Breast epithelium (tissue), 4 donors: Measurements from ENCODE around the gene FIGLA. TPM values are rescaled to one million over a fixed set of nuclear protein-coding genes. Genes with fewer than 3 reads are reported as not detected.
A peak's percentile ranks its signal among the peaks of the same experiment; 100 is the strongest.

Experiments used
- DNase-seq, 2 donors: peaks; one replicate each; pipeline ENCODE4 v3.0.0-alpha.2; 2019; ENCODE audit warnings: low spot score in 2 of 2
- H3K27ac ChIP-seq, 2 donors: fragments of 200-600 bp; sonication (generic) in 1 of 2; one replicate each; pipeline ENCODE4 v1.5.1; 2016 to 2019; ENCODE audit warnings: mild to moderate bottlenecking in 1 of 2
- H3K27me3 ChIP-seq, 2 donors: fragments of 200-600 bp; sonication (generic) in 1 of 2; one replicate each; pipeline versions ENCODE4 v1.5.1 to v1.6.0; 2017 to 2019; ENCODE audit warnings: control low read depth in 1 of 2, mild to moderate bottlenecking in 1 of 2
- H3K36me3 ChIP-seq: fragments of 200-600 bp; one replicate; pipeline ENCODE4 v1.5.1; 2019
- H3K4me1 ChIP-seq, 2 donors: fragments of 200-600 bp; sonication (generic); one replicate each; pipeline ENCODE4 v1.5.1; 2016 to 2019; ENCODE audit warnings: control low read depth in 1 of 2
- H3K4me3 ChIP-seq, 3 donors: fragments of 200-600 bp; sonication (generic); 1 replicate in 2 of 3; 2 replicates in 1 of 3; pipeline ENCODE4 v1.5.1; 2016 to 2019; ENCODE audit warnings: mild to moderate bottlenecking in 3 of 3, moderate library complexity in 2 of 3
- H3K9me3 ChIP-seq, 2 donors: fragments of 200-600 bp; sonication (generic) in 1 of 2; one replicate each; pipeline ENCODE4 v1.5.1; 2016 to 2019; ENCODE audit warnings: control low read depth in 1 of 2
- POLR2A ChIP-seq: fragments of 450-650 bp; IDR thresholded peaks from one replicate; pipeline ENCODE4 v1.6.1; 2016; ENCODE audit warnings: antibody characterized with exemption, mild to moderate bottlenecking, moderate library complexity
- POLR2AphosphoS5 ChIP-seq, 3 donors: sonication (generic); formaldehyde crosslinking; IDR thresholded peaks; one replicate each; pipeline ENCODE4 v1.6.1; 2017; ENCODE audit warnings: antibody characterized with exemption in 3 of 3
- intact Hi-C: fragments of 100-400 bp; cut with DNase I; formaldehyde crosslinking; loops from one replicate; pipeline ENCODE4 v1.15.1; 2023; ENCODE audit warnings: low total_unique reads
- total RNA-seq, 3 donors: library from RNA; depleted of rRNA; stranded (reverse); fragments of >200 nt; gene quantifications; one replicate each; pipeline ENCODE4 v1.1.0, GENCODE V29; 2016
- TF ChIP-seq, protein P1 (sequence below), 3 donors: fragments of 450-650 bp; IDR thresholded peaks; one replicate each; pipeline ENCODE4 v1.5.1; 2016 to 2017; ENCODE audit warnings: antibody characterized with exemption in 3 of 3, mild to moderate bottlenecking in 3 of 3, moderate library complexity in 3 of 3

The FIGLA gene
- total RNA-seq, 3 donors from 2014 or later: not detected

DNA sequence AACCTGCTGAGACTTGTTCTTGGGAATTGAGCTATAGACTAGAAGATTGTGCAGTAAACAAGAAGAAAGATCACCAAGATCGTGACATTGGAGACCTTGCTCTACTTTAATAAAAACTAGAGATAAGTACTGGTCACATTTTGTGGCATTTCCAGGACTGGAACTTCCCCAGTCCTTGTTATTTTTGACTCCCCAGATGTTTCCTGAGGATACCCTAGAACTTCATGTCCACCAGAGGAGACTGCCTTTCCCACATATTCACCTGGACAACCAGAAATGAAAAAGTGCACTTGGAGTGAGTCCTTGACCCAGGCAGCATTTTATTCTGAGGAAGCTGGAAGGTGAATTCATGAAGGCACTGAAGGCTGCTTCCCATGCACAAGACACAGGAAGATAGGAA, 39.5 kb upstream of the FIGLA start:
- intact Hi-C loops: loop anchor here (2.0 kb wide), 1 partner anchor 37 kb away; no protein-coding TSS in a partner anchor
- no peaks in the 10 kb centered on the region for H3K36me3 ChIP-seq
- no peaks in the 10 kb centered on the region for H3K9me3 ChIP-seq
- H3K27ac ChIP-seq: peak overlapping the region in 1 of 2 donors; percentile 25
- H3K4me3 ChIP-seq: no peak overlapping the region
- H3K4me1 ChIP-seq: no peaks in the 10 kb centered on the region
- no peaks in the 10 kb centered on the region for H3K27me3 ChIP-seq
- DNase-seq: no peak
- TF ChIP-seq POLR2A (no peak), POLR2AphosphoS5 (IDR thresholded peaks at IDR 0.05) (no peak)
- TF ChIP-seq, protein P1, sequence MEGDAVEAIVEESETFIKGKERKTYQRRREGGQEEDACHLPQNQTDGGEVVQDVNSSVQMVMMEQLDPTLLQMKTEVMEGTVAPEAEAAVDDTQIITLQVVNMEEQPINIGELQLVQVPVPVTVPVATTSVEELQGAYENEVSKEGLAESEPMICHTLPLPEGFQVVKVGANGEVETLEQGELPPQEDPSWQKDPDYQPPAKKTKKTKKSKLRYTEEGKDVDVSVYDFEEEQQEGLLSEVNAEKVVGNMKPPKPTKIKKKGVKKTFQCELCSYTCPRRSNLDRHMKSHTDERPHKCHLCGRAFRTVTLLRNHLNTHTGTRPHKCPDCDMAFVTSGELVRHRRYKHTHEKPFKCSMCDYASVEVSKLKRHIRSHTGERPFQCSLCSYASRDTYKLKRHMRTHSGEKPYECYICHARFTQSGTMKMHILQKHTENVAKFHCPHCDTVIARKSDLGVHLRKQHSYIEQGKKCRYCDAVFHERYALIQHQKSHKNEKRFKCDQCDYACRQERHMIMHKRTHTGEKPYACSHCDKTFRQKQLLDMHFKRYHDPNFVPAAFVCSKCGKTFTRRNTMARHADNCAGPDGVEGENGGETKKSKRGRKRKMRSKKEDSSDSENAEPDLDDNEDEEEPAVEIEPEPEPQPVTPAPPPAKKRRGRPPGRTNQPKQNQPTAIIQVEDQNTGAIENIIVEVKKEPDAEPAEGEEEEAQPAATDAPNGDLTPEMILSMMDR (IDR thresholded peaks at IDR 0.05): no peak

DNA sequence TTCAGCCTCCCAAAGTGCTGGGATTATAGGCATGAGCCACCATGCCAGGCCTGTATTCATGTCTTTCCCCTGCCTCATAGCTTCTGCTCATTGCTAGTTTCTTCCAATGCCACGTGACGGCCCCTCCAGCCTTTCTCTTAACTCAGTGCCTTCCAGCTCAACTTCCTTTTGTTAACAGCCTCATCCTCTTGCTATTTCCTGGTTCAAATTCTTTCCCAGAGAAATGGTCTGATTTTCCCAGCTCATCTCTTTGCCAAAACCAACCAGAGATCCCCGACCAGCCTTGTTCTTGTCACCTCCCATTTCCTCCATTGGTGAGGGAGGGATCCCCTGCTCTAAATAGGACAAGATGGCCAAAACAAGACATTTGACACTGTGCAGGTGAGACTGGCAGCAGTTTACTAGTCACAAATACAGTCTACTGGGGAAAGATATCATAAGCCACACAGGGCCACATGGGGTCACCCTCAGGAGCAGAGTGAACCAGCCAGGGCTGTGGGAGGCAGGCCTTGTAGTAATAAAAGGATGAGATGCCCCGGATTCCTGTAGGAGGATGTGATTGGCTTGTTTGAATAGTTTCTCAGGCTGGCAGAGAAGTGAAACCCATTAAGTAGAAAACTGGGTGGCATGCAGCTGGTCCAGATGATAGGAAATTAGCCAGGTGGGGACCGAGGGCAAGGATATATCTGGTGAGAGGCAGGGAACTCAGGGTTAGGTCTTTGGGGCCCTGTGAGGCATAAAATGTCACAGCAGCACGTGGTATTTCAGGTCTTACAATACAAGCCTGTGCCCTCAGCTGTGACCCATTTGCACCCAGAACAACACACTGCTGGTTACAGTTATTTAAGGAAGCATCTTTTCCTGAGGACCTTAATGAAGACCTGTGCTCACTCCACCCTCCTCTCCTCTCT, 38.7 kb upstream of the FIGLA start:
- intact Hi-C loops: loop anchor here (2.0 kb wide), 1 partner anchor 36 kb away; no protein-coding TSS in a partner anchor
- DNase-seq: no peak
- Histone ChIP-seq H3K27ac (peak overlapping the region in 1 of 2 donors; percentile 25), H3K9me3 (no peaks in the 10 kb centered on the region), H3K36me3 (no peaks in the 10 kb centered on the region), H3K4me1 (no peaks in the 10 kb centered on the region), H3K4me3 (no peak overlapping the region), H3K27me3 (no peaks in the 10 kb centered on the region)
- no peak for TF ChIP-seq POLR2AphosphoS5 (IDR thresholded peaks at IDR 0.05)
- TF ChIP-seq, protein P1 (IDR thresholded peaks at IDR 0.05): no peak
- no peak for TF ChIP-seq POLR2A

GRCh38 chr2:70828115-70828514, 37.7 kb upstream of the FIGLA start:
- Histone ChIP-seq H3K9me3 (no peaks in the 10 kb centered on the region), H3K27ac (no peak overlapping the region), H3K4me3 (no peak overlapping the region), H3K36me3 (no peaks in the 10 kb centered on the region), H3K4me1 (no peaks in the 10 kb centered on the region), H3K27me3 (no peaks in the 10 kb centered on the region)
- TF ChIP-seq, protein P1 (IDR thresholded peaks at IDR 0.05): no peak
- TF ChIP-seq POLR2AphosphoS5 (IDR thresholded peaks at IDR 0.05) (no peak), POLR2A (no peak)
- intact Hi-C loops: loop anchor here (2.0 kb wide), 1 partner anchor 35 kb away; no protein-coding TSS in a partner anchor
- no peak for DNase-seq

- intact Hi-C loops: no loop called here
- Histone ChIP-seq H3K27ac (no peak overlapping the region), H3K4me3 (no peak overlapping the region), H3K4me1 (no peaks in the 10 kb centered on the region), H3K27me3 (no peaks in the 10 kb centered on the region), H3K9me3 (no peaks in the 10 kb centered on the region), H3K36me3 (no peaks in the 10 kb centered on the region)
- TF ChIP-seq POLR2A: no peak
- no peak for TF ChIP-seq POLR2AphosphoS5 (IDR thresholded peaks at IDR 0.05)
- TF ChIP-seq, protein P1 (IDR thresholded peaks at IDR 0.05): no peak
- DNase-seq: no peak
Measured at GRCh38 chr2:70827388-70827787, 36.9 kb upstream of the FIGLA start.

- intact Hi-C loops: no loop called here
- Histone ChIP-seq H3K36me3 (no peaks in the 10 kb centered on the region), H3K4me1 (no peaks in the 10 kb centered on the region), H3K9me3 (no peaks in the 10 kb centered on the region), H3K27me3 (no peaks in the 10 kb centered on the region), H3K4me3 (no peak overlapping the region), H3K27ac (no peak overlapping the region)
- TF ChIP-seq, protein P1 (IDR thresholded peaks at IDR 0.05): no peak
- TF ChIP-seq POLR2A (no peak), POLR2AphosphoS5 (IDR thresholded peaks at IDR 0.05) (no peak)
- DNase-seq: no peak
Measured at GRCh38 chr2:70826696-70827350, 36.4 kb upstream of the FIGLA start.
